ENCODE data around the gene SMYD3.
A peak's percentile ranks its signal among the peaks of the same experiment; 100 is the strongest.

Gene SMYD3

GRCh38 chr1:246141306-246141705 is 365.8 kb downstream of the SMYD3 start:
- DNase-seq: no peak

- DNase-seq: peak; percentile 82
Measured at GRCh38 chr1:246139745-246140182, 367.3 kb downstream of the SMYD3 start.

DNA sequence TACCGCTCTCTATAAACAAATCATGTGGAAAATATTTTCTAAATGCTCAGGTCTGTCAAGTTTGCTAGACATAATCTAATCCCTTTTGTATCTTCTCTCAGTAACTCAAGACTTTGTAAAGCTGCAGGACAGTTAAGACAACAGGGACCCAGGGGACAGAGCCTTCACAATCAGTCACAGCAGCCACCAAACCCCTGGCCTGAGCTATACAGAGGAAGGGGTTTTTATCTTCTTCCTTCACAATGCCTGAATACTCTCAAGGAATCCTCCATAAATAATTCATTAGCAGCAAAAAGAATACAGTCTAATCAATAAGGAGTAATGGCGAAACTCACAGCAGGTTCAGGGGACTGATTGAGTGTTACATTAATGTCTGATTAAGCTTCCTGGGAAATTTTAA is 368.3 kb downstream of the SMYD3 start:
- DNase-seq: no peak

GRCh38 chr1:246136477-246136876 is 370.6 kb downstream of the SMYD3 start:
- DNase-seq: no peak

DNA sequence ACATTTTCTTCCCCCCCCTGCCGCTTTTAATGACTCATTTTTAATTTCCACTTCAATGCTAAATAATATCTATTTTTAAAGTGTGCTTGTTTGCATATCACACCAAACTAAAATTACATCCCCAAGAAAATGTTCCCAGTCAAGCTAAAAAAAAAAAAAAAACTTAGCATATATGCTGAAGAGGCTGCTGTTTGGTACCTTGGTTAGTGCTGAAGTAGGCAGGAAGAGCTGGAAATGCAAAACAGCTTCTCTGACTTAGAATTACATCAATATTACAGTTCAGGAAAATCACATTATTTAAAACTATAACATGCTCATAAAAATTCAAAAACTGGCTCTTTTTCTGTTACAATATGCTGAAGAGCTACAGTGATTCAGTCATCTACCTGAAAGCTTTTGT is 372.3 kb downstream of the SMYD3 start:
- no peak for DNase-seq

DNA sequence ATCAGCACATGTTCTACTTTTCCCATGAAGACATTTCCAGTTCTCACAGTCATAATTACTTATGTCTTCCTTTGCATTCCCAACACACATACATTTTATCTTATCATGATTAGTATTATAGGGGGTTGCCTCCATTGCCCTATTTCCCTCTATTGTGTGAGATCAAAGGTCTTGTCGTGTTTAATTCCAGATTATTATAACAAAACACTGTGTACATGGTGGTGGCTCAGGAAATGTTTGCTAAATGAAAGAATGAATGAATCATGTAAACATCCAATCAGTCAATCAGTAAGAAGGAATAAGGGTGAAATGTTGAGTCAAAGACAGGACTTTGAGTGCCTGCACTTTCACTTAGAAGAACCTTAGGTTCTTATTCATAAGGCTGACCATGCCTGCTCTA is 376.0 kb downstream of the SMYD3 start:
- DNase-seq: no peak

DNA sequence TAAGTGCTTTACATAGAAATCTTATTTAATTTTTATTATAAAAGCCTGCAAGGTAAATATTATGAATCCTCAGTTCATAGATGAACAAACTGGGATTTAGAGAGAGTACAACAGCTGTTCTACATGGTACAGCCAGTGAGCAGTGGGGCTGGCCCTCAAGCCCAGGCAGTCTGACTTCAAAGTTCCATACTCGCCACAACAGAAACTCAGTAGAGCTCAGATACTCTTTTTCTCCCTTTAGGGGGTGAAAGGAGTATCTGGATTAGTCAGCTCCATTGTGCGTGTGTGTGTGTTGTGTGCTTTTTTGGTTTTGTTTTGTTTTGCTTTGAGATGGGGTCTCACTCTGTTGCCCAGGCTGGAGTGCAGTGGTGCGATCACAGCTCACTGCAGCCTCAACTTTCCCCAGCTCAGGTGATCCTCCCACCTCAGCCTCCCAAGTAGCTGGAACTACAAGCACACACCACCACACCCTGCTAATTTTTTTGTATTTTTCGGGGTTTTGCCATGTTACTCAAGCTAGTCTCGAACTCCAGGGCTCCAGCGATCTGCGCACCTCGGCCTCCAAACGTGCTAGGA is 378.5 kb downstream of the SMYD3 start:
- DNase-seq: no peak

GRCh38 chr1:246126580-246126979 is 380.5 kb downstream of the SMYD3 start:
- no peak for DNase-seq

GRCh38 chr1:246122071-246122470 is 385.0 kb downstream of the SMYD3 start:
- no peak for DNase-seq

DNA sequence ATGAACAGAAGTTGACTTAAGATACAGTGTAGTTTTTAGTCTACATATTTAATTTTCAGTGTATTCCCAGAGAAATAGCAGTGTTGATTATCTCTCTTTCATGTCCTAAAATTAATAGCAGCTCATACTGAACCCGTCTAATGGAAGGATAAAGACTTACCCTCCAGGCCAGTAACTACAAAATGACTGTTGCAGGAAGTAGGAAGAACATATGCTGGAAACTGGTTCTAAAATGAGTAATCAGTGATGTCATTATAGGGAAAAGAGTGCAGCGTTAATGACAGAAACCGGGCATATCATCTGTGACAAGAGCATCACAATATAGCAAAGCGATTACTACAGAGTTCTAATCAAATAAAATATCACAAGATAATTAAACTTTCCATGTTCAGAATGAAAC is 385.5 kb downstream of the SMYD3 start:
- DNase-seq: no peak

DNA sequence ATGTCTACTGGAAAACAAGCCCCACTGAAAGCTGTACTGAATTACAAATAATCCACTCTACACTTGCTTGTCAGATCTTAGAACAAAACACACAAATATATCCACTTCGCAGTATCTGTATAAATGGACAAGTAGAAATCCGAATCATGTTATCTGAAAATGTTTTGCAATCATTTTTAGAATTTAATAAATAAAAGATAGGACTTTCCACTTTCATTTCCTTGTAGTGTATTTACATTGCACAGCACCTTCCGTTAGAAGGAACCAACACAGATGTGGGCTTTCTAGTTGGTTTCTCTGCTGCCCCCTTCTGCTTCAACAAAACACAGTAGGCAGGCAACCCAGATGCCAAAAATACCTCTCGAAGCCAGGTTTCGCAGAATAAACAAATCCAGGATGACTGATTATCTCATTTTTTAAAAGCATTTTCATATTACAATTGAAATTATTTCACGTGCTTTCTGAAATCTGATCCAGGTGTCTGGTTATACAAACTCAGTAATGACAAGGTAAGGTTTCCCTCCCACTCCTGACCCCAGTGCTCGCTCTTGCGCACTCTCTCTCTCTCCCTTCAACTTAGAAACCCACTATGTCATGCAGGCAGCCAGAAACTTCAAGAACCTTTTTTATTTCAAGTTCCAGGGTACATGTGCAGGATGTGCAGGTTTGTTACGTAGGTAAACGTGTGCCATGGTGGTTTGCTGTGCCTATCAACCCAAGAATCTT is 389.9 kb downstream of the SMYD3 start:
- peak; percentile 39 for DNase-seq

DNA sequence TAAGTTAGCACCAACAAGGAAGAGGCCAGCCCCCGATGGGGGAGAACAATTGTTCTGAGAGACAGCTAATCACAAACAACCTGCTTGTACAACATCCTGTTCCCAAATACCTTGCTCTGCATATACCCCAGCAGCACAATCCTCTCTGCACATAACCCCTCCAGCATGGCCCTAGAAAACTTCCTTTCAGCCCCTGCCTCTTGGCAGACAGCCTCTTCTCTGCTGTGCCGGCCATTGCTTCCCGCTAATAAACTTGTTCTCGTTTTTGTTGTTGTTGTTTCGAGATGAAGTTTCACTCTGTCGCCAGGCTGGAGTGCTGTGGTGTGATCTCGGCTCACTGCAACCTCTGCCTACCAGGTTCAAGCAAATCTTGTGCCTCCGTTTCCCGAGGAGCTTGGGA is 392.7 kb downstream of the SMYD3 start:
- no peak for DNase-seq

- no peak for DNase-seq
Measured at GRCh38 chr1:246113555-246114095, 393.5 kb downstream of the SMYD3 start.

GRCh38 chr1:246111570-246111969 is 395.5 kb downstream of the SMYD3 start:
- DNase-seq: no peak

DNA sequence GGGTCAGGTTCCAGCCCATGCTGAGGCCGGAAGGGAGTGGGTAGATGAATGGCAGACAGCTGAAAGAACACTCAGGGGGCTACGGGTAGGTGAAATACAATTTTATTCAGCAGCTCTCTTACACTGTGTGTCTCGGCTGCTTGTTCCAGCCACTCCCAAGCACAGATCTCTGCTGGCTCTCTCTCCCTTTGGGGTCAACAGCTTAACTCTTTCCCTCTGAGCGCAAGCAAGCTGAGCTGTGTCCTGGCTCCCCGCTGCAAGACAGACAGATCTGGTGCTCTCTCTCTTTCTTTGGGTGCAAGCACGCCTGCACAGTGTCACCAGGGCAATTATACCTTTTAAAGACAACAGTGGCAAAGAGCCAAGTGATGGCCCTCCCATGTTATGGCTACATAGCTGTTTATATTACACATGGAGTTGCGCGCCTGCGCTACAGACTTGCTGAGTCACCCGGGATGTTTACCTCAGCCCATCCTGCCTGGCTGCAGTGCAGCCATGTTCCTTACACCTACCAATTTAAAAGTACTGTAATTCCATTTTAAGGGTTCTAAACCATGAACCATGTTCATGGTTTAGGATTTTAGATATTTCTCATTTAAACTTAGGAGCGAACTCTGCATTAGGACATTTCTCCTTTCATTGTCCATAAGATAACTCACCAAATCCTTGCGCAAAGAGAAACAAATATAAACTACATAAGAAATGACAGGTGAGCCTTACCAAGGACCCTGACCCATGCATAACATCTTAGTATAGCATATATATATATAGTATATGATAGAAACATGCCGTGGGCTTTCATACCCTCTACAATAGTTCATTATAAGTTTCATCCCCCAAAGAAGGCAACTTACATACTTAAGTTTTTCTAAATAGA is 396.5 kb downstream of the SMYD3 start:
- peak; percentile 20 for DNase-seq

DNA sequence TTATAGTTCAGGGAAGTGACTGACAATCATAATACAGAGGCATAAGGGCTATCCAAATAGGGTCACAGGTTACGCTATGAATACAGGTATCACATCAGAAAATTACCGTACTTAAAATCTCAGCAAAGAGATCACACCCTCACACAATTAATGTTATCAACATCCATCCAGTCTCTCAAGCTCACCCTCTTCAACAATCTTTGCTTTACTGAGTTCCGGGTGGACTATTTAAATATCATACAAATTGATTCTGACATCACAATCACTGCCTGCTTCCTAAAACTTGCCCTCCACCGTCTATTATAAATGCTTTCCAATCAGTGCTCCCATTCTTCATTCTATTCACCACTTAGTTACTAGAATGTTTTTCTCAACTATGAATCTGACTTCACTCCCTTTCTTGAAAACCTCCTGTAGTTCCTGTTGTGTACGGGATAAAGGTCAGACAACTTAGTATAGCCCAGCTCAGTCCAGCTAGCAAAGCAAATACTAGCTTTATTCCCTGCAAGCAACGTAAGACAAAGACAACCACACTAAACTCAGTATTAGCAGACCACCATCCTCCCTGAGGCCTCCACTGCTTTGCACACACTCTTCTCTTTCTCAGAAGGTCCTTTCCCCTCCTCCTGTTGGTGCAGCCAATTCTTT is 398.7 kb downstream of the SMYD3 start:
- no peak for DNase-seq

- DNase-seq: peak; percentile 57
Measured at GRCh38 chr1:246107516-246108277, 399.4 kb downstream of the SMYD3 start.

DNA sequence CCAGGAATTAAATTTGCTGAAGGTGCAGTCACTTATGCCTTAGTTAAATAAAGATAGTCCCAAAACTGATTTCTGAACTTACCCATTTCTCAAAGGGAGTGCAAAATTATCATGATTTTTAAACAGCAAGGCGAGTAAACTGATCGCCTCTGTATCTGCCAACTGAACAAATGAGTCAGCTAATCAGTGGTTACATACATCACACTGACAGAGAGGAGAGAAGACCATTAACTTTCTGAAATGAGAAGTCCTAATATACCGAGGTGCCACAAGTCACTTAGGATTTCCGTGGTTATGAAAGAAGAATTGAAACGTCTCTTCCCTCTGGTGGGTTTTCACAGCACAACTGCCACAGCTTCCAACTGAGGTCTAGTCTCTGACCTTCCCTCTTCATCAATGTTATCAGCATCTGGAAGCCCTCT is 400.7 kb downstream of the SMYD3 start:
- no peak for DNase-seq

GRCh38 chr1:246104927-246105326 is 402.2 kb downstream of the SMYD3 start:
- DNase-seq: no peak

DNA sequence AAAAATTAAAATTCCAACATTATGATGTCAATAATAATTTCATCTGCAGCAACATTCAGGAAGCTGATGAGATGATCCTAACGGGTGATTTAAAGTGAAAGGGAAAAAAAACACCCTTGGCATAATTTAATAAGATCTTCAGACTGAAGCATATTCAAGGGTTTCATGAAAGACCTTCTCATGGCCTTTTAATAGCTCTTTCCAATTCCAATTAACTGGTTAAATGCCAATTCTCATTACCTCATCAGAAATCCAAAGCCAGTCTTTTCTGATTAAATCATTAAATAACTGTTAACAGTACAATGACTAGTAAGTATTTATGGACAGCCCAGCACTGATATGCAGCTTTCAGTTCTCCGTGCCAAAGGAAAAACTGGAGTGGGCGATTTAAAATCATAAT is 407.5 kb downstream of the SMYD3 start:
- DNase-seq: no peak

DNA sequence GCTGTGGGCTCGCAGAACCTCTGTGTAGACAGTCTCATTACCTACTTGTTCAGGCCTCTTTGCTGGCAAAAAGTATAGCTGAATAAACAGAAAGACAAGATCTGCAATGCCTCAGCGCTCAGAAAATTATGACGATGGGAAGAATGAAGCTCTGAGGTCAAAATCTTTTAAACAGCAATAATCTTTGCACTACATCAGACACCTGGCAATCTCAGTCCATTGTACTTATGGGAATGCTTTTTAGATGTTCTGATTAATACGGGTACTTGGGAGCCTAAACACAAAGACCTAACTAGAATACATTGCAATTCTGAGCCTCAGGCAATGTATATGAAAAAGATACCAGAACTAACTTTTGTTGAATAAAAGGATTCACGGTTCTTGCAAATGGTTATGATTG is 410.7 kb downstream of the SMYD3 start:
- no peak for DNase-seq

DNA sequence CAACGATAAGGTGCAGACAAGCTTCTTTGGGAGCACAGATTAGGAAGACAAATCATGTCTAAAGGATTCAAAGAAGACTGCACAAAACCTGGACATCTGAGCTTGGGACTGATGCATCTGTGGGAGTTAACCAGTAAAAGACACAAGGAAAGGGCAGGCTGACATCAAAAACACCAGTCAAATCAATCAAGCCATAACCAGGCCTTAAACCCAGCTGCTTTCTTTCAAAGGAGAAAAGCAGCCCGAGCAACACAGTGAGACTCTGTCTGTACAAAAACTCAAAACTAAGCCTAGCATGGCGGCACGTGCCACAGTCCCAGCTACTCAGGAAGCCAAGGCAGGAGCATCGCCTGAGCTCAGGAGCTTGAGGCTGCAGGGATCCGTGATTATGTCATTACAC is 411.6 kb downstream of the SMYD3 start:
- no peak for DNase-seq

Data from fibroblast of skin of scalp (primary cell).